PC-9 (cell line): ENCODE data around the gene LTK. TPM values are rescaled to one million over a fixed set of nuclear protein-coding genes. Genes with fewer than 3 reads are reported as not detected.

ENCODE experiments used
- BruUV-seq: library from RNA; stranded (reverse); fragments of 400-500 nt; replicated peaks from 2 replicates; lab custom pipeline; 2021; lab: Mats Ljungman, UMichigan
- CTCF ChIA-PET: fragments of 300-600 bp; sonication (Branson Sonifier 250); formaldehyde crosslinking; loops from one replicate; lab custom pipeline; 2022; ENCODE audit warnings: antibody characterized with exemption; lab: Charles Lee
- POLR2A ChIA-PET: fragments of 300-600 bp; sonication (Branson Sonifier 250); formaldehyde crosslinking; loops from one replicate; lab custom pipeline; 2022; ENCODE audit warnings: antibody characterized with exemption; ENCODE audit not compliant: unreplicated experiment; lab: Charles Lee
- DNase-seq, 2 experiments: peaks; one replicate each; pipeline versions ENCODE4 v3.0.0 to v3.0.0-alpha.2; 2015 to 2022; ENCODE audit warnings: mixed read lengths in 1 of 2
- H2AFZ ChIP-seq: fragments of 200-600 bp; sonication (generic); 2 replicates; pipeline ENCODE4 v1.8.1; 2017; ENCODE audit warnings: antibody characterized with exemption
- H3F3A ChIP-seq: fragments of 200-600 bp; sonication (generic); 2 replicates; pipeline ENCODE4 v1.8.1; 2017; ENCODE audit warnings: antibody characterized with exemption, mild to moderate bottlenecking, low read depth; ENCODE audit not compliant: insufficient read depth
- H3K27ac ChIP-seq: fragments of 200-600 bp; sonication (generic); 2 replicates; pipeline ENCODE4 v1.6.1; 2016; ENCODE audit warnings: mixed run types
- H3K27me3 ChIP-seq: fragments of 200-600 bp; sonication (generic); 2 replicates; pipeline ENCODE4 v1.6.1; 2016; ENCODE audit warnings: low read depth, mixed run types; ENCODE audit not compliant: insufficient read depth
- H3K36me3 ChIP-seq: fragments of 200-600 bp; sonication (generic); 2 replicates; pipeline ENCODE4 v1.6.1; 2016; ENCODE audit warnings: low read depth, mixed run types
- H3K4me1 ChIP-seq: fragments of 200-600 bp; sonication (generic); replicated peaks from 2 replicates; pipeline ENCODE4 v1.6.1; 2016; ENCODE audit warnings: mixed run types; ENCODE audit not compliant: insufficient read depth
- H3K4me2 ChIP-seq: fragments of 200-600 bp; sonication (generic); 2 replicates; pipeline ENCODE4 v1.6.1; 2017; ENCODE audit warnings: mixed run types
- H3K4me3 ChIP-seq: fragments of 200-600 bp; sonication (generic); 2 replicates; pipeline ENCODE4 v1.6.1; 2016; ENCODE audit warnings: mixed run types
- H3K79me2 ChIP-seq: fragments of 200-600 bp; sonication (generic); 2 replicates; pipeline ENCODE4 v1.6.1; 2017; ENCODE audit warnings: low read depth, mixed run types
- H3K9me2 ChIP-seq: fragments of 200-600 bp; sonication (generic); 2 replicates; pipeline ENCODE4 v1.8.1; 2017; ENCODE audit warnings: mild to moderate bottlenecking; ENCODE audit not compliant: insufficient read depth
- H3K9me3 ChIP-seq: fragments of 200-600 bp; sonication (generic); 2 replicates; pipeline ENCODE4 v1.8.1; 2016; ENCODE audit warnings: low read depth; ENCODE audit not compliant: insufficient read depth
- H4K20me1 ChIP-seq: fragments of 200-600 bp; sonication (generic); 2 replicates; pipeline ENCODE4 v1.8.1; 2017; ENCODE audit not compliant: insufficient read depth
- EZH2 ChIP-seq: fragments of 200-600 bp; sonication (generic); IDR thresholded peaks from 2 replicates; pipeline ENCODE4 v1.8.0; 2017; ENCODE audit warnings: antibody characterized with exemption, low read depth
- intact Hi-C: fragments of 100-400 bp; cut with micrococcal nuclease; formaldehyde crosslinking; loops from one replicate; pipeline ENCODE4 v1.10.0; 2022; ENCODE audit not compliant: unreplicated experiment
- total RNA-seq: library from RNA; stranded (reverse); gene quantifications from 2 replicates; pipeline ENCODE4 v1.2.3, GENCODE V29; 2021
- TF ChIP-seq, protein P1 (sequence below): fragments of 200-600 bp; sonication (generic); conservative IDR thresholded peaks from 2 replicates; pipeline ENCODE4 v1.6.1; 2017; ENCODE audit warnings: mixed run types, antibody characterized with exemption, mild to moderate bottlenecking, moderate library complexity

The LTK gene
- total RNA-seq, 1 experiment from 2014 or later, result 0.11 TPM

DNA sequence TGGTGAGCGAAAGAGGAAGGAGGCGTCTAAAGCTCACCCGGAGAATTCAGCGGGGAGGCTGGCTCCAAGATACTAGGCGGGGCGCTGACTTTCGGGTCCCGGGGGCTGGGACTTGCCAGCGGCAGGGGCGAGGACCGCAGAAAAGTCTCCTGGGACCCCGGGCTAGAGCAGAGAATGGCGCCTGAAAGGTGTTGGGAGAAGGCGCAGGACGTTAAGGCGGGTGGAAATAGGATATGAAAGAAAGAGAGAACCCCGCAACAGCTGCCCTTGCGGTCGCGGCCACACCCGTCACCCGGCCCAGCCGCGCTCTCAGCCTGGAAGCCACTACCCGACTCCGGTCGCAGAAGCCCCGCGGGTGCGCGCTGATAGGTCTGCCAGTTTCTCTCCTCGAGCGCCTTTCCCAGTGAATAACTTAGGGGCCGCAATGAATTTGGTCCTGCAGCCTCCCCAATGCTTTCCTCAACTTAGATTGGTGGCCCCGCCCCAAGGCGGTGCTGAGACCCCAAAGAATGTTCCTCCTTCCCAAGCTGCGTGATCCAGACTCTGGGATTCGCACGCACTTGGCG is 604 bp downstream of the LTK start:
- Histone ChIP-seq H3K4me2 (no peak overlapping the region), H3K27me3 (no peaks in the 10 kb centered on the region), H3K9me3 (no peaks in the 10 kb centered on the region), H3K79me2 (no peaks in the 10 kb centered on the region), H3K9me2 (no peaks in the 10 kb centered on the region), H3K4me1 (no peaks in the 10 kb centered on the region), H4K20me1 (no peaks in the 10 kb centered on the region), H3F3A (no peaks in the 10 kb centered on the region), H3K36me3 (no peaks in the 10 kb centered on the region), H3K4me3 (no peak overlapping the region), H2AFZ (no peak overlapping the region), H3K27ac (no peak overlapping the region)
- no peak for TF ChIP-seq EZH2
- TF ChIP-seq, protein P1, sequence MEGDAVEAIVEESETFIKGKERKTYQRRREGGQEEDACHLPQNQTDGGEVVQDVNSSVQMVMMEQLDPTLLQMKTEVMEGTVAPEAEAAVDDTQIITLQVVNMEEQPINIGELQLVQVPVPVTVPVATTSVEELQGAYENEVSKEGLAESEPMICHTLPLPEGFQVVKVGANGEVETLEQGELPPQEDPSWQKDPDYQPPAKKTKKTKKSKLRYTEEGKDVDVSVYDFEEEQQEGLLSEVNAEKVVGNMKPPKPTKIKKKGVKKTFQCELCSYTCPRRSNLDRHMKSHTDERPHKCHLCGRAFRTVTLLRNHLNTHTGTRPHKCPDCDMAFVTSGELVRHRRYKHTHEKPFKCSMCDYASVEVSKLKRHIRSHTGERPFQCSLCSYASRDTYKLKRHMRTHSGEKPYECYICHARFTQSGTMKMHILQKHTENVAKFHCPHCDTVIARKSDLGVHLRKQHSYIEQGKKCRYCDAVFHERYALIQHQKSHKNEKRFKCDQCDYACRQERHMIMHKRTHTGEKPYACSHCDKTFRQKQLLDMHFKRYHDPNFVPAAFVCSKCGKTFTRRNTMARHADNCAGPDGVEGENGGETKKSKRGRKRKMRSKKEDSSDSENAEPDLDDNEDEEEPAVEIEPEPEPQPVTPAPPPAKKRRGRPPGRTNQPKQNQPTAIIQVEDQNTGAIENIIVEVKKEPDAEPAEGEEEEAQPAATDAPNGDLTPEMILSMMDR, result no peak
- peak in 1 of 2 experiments; percentile 26 for DNase-seq
- CTCF ChIA-PET, result no interaction called here
- intact Hi-C loops, result no loop called here
- no TSS peak for BruUV-seq
- POLR2A ChIA-PET, result interaction anchor here (0.6 kb wide), 1 partner anchor 23 kb away, joined by 8 read pairs; no protein-coding TSS in a partner anchor

DNA sequence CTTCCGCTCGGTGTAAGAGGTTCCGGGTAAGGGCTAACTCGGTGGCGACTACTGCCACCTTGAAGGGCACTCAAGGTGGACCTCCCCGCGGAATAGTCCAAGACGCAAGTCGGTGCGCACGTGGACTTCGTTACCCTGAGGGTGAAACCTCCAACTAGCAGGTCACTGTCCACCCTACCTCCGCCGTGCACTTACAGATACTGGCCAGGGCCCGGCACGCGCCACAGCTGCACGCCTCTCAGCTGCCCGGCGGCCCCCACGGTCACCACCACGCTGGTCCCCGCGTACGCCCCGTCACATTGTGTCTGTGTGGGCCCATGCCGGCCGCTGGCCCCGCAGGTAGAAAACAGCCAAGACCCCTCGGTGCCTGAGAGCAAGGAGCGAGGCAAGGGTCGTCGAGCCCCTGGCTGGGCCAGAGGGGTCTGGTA is 1.1 kb downstream of the LTK start:
- BruUV-seq, result no TSS peak
- POLR2A ChIA-PET, result no interaction called here
- H3F3A ChIP-seq, result no peaks in the 10 kb centered on the region
- H3K27me3 ChIP-seq, result no peaks in the 10 kb centered on the region
- H3K4me1 ChIP-seq, result no peaks in the 10 kb centered on the region
- intact Hi-C loops, result no loop called here
- H3K4me2 ChIP-seq, result no peak overlapping the region
- no peaks in the 10 kb centered on the region for H3K9me2 ChIP-seq
- no peaks in the 10 kb centered on the region for H3K79me2 ChIP-seq
- no peak overlapping the region for H3K27ac ChIP-seq
- no peak for DNase-seq
- no peak for TF ChIP-seq EZH2
- TF ChIP-seq, protein P1, result no peak
- no peaks in the 10 kb centered on the region for H4K20me1 ChIP-seq
- no peak overlapping the region for H3K4me3 ChIP-seq
- H2AFZ ChIP-seq, result no peak overlapping the region
- no peaks in the 10 kb centered on the region for H3K9me3 ChIP-seq
- CTCF ChIA-PET, result no interaction called here
- H3K36me3 ChIP-seq, result no peaks in the 10 kb centered on the region

DNA sequence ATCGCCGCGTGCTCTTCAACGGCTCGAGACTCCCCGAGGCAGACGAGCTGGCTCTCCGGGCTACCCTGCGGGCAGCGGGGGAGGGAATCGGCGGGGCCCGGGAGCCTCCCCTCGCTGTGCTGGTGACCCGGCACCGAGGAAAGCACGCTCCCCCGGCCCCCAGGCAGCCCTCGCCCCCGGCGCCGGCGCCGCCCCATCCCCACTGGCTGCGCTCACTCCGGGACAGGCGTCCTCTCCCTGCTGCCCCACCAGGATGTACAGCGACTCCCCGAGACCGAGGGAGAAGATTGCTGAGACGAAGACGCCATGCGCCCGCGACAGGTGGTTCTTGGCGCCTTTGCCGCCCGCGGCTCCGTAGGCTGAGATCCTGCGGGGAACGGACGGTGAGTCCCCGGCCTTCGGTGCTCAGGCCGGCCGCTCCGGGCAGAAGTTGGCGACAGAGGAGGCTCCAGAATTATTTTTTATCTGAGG is 1.7 kb downstream of the LTK start:
- Histone ChIP-seq H3K4me2 (no peak overlapping the region), H3K27ac (no peak overlapping the region), H2AFZ (no peak overlapping the region), H3K36me3 (no peaks in the 10 kb centered on the region), H4K20me1 (no peaks in the 10 kb centered on the region), H3K9me2 (no peaks in the 10 kb centered on the region), H3K9me3 (no peaks in the 10 kb centered on the region), H3K27me3 (no peaks in the 10 kb centered on the region), H3F3A (no peaks in the 10 kb centered on the region), H3K79me2 (no peaks in the 10 kb centered on the region), H3K4me3 (no peak overlapping the region), H3K4me1 (no peaks in the 10 kb centered on the region)
- intact Hi-C loops, result no loop called here
- CTCF ChIA-PET, result no interaction called here
- TF ChIP-seq EZH2, result no peak
- TF ChIP-seq, protein P1, result no peak
- no peak for DNase-seq
- POLR2A ChIA-PET, result no interaction called here
- BruUV-seq, result no TSS peak
